ENCODE results near the gene PDE4A. TPM values are rescaled to one million over a fixed set of nuclear protein-coding genes. Genes with fewer than 3 reads are reported as not detected.

Gene PDE4A
- total and polyA plus RNA-seq, 10 of the 15 experiments (the other 5 are each of a cell fraction or from before 2014, with no cell fraction given), result 0.24 to 13.3 (median 4.9) TPM

DNA sequence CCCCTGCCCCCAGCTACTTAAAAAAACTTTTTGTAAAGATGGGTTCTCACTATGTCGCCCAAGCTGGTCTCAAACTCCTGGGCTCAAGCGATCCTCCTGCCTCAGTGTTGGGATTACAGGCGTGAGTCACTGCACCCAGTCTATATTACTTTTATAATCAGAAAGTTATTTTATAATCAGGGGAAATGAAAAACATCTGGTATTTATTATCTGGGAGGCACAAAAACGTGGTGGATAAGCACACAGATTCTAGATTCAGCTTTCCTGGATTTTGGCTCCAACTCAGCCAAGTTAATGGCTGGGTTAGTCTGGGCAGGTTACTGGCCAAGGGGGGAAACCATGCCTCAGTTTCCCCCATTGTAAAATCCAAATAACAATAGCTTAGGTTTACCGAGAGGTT lies 58.1 kb downstream of the PDE4A start (continued):
- TF ChIP-seq ZBTB4 (CRISPR knock-in tag; IDR thresholded peaks at IDR 0.05) (no peak), CREM (IDR thresholded peaks at IDR 0.05; ENCODE audit: low read depth) (no peak), IKZF1 (conservative IDR thresholded peaks at IDR 0.05) (no peak), MEF2B (IDR thresholded peaks at IDR 0.05; ENCODE audit: partially characterized antibody, poor library complexity, severe bottlenecking) (no peak), NR2F1 (conservative IDR thresholded peaks at IDR 0.05) (no peak), JUNB (IDR thresholded peaks at IDR 0.05) (no peak), SMARCA5 (IDR thresholded peaks at IDR 0.05) (no peak)

GRCh38 chr19:10478903-10479384 lies 58.6 kb downstream of the PDE4A start:
- ATAC-seq (peak; percentile 70), FAIRE-seq (no peak), DNase-seq (ENCODE audit: low read depth, low spot score) (no peak)
- Histone ChIP-seq H3K27ac (ENCODE audit: control insufficient read depth, insufficient read depth) (no peak overlapping the region), H2AFZ (ENCODE audit: control insufficient read depth, low read depth, low read length) (no peak overlapping the region; the same call in 1 of the 2 replicates), H3K4me2 (ENCODE audit: control insufficient read depth, insufficient read depth) (no peak overlapping the region), H3K79me2 (ENCODE audit: control insufficient read depth, insufficient read depth, low read length) (no peaks in the 10 kb centered on the region), H3K4me3 (no peak overlapping the region), H3K36me3 (ENCODE audit: control insufficient read depth in 2 of 2, insufficient read depth in 2 of 2, low read length in 1 of 2) (no peaks in the 10 kb centered on the region; a peak in 1 of 4 replicates), H4K20me1 (ENCODE audit: control insufficient read depth, insufficient read depth) (no peaks in the 10 kb centered on the region), H3K4me1 (ENCODE audit: control insufficient read depth, insufficient read depth, low read length) (no peaks in the 10 kb centered on the region), H3K9me3 (replicated peaks; ENCODE audit: control insufficient read depth, insufficient read depth, low read length) (no peaks in the 10 kb centered on the region), H3K27me3 (replicated peaks in 1 of 2; ENCODE audit: control insufficient read depth in 2 of 2, insufficient read depth in 2 of 2, low read length in 1 of 2) (no peaks in the 10 kb centered on the region; a peak in 1 of 4 replicates), H3K9ac (ENCODE audit: control insufficient read depth, insufficient read depth, low read length) (no peak overlapping the region)
- BruUV-seq (replicated peaks), result no TSS peak
- ChIA-PET RAD21 (ENCODE audit: unreplicated experiment) (no interaction called here), POLR2A (no interaction called here), SMC1A (ENCODE audit: uncharacterized antibody, unreplicated experiment) (no interaction called here), CTCF (interaction anchor here (0.6 to 2.1 kb wide), 12 partner anchors 9 to 221 kb away, joined by 3 to 7 read pairs (median 4); no protein-coding TSS in a partner anchor)
- in situ Hi-C loops (cut with MboI) (no loop called here), intact Hi-C loops (cut with micrococcal nuclease; ENCODE audit: unreplicated experiment) (loop anchor here (5.0 kb wide), 1 partner anchor 77 kb away; the partner anchor contains the start of gene CDC37)
- WGBS (ENCODE audit: insufficient coverage, insufficient replicate concordance, low lambda C conversion rate, missing lambda C conversion rate), result 34% methylated on average over 26 of the region's 36 CpGs
- TF ChIP-seq PKNOX1 (IDR thresholded peaks at IDR 0.05), result peak; percentile 59
- TF ChIP-seq SP1 (IDR thresholded peaks at IDR 0.05; ENCODE audit: low read depth, low read length), result peak; percentile 59
- TF ChIP-seq ZNF687 (IDR thresholded peaks at IDR 0.05), result peak; percentile 40; the same call in 1 of the 2 replicates
- peak; percentile 57; the same call in 1 of the 2 replicates for TF ChIP-seq NFYB (IDR thresholded peaks at IDR 0.05; ENCODE audit: insufficient read depth, low read depth, low read length)
- TF ChIP-seq FOXM1 (IDR thresholded peaks at IDR 0.05; ENCODE audit: low read depth, low read length), result no peak
- TF ChIP-seq KDM1A (IDR thresholded peaks at IDR 0.05; ENCODE audit: borderline replicate concordance), result no peak
- no peak for TF ChIP-seq MYB (IDR thresholded peaks at IDR 0.05; ENCODE audit: borderline replicate concordance, low read depth, low read length)
- peak; percentile 10; the same call in 1 of the 2 replicates for TF ChIP-seq RAD21 (IDR thresholded peaks at IDR 0.05; ENCODE audit: insufficient read depth, low read depth, low read length)
- TF ChIP-seq ZNF622 (IDR thresholded peaks at IDR 0.05), result no peak

All from GM12878 (cell line).